Measurements from ENCODE around the gene NUBPL.
A peak's percentile ranks its signal among the peaks of the same experiment; 100 is the strongest.
"Not testable (repeated sequence)": the region's sequence is repeated elsewhere in the genome, so short reads cannot be mapped to it uniquely, and the experiment has no call there.

The NUBPL gene

GRCh38 chr14:31856003-31856402, 294.8 kb downstream of the NUBPL start:
- H3K4me3 ChIP-seq (ENCODE audit: low read length); H3K4me1 ChIP-seq (ENCODE audit: control insufficient read depth, insufficient read depth, low read length); H3K27me3 ChIP-seq (ENCODE audit: control insufficient read depth, insufficient read depth, low read length); H3K9me3 ChIP-seq (replicated peaks; ENCODE audit: low read length); H3K9ac ChIP-seq (ENCODE audit: low read depth, low read length); H3K4me2 ChIP-seq (ENCODE audit: low read length); H3K36me3 ChIP-seq (ENCODE audit: insufficient read depth, low read length): not testable (repeated sequence)

- Histone ChIP-seq H3K36me3 (ENCODE audit: insufficient read depth, low read length) (no peaks in the 10 kb centered on the region), H3K27me3 (ENCODE audit: control insufficient read depth, insufficient read depth, low read length) (no peaks in the 10 kb centered on the region), H3K9ac (ENCODE audit: low read depth, low read length) (no peak overlapping the region), H3K4me2 (ENCODE audit: low read length) (no peak overlapping the region), H3K4me3 (ENCODE audit: low read length) (no peak overlapping the region), H3K4me1 (ENCODE audit: control insufficient read depth, insufficient read depth, low read length) (no peaks in the 10 kb centered on the region), H3K9me3 (replicated peaks; ENCODE audit: low read length) (no peaks in the 10 kb centered on the region)
Measured at GRCh38 chr14:31858868-31859267, 297.7 kb downstream of the NUBPL start.

GRCh38 chr14:31864937-31865855, 304.0 kb downstream of the NUBPL start:
- H3K4me3 ChIP-seq (ENCODE audit: low read length) = no peak overlapping the region
- no peak overlapping the region for H3K9ac ChIP-seq (ENCODE audit: low read depth, low read length)
- no peaks in the 10 kb centered on the region for H3K4me1 ChIP-seq (ENCODE audit: control insufficient read depth, insufficient read depth, low read length)
- no peaks in the 10 kb centered on the region for H3K27me3 ChIP-seq (ENCODE audit: control insufficient read depth, insufficient read depth, low read length)
- H3K9me3 ChIP-seq (replicated peaks; ENCODE audit: low read length) = no peaks in the 10 kb centered on the region
- H3K4me2 ChIP-seq (ENCODE audit: low read length) = no peak overlapping the region
- no peaks in the 10 kb centered on the region for H3K36me3 ChIP-seq (ENCODE audit: insufficient read depth, low read length)

GRCh38 chr14:31867570-31867969, 306.4 kb downstream of the NUBPL start:
- Histone ChIP-seq H3K4me2 (ENCODE audit: low read length) (no peak overlapping the region), H3K36me3 (ENCODE audit: insufficient read depth, low read length) (no peaks in the 10 kb centered on the region), H3K4me3 (ENCODE audit: low read length) (no peak overlapping the region), H3K27me3 (ENCODE audit: control insufficient read depth, insufficient read depth, low read length) (no peaks in the 10 kb centered on the region), H3K4me1 (ENCODE audit: control insufficient read depth, insufficient read depth, low read length) (no peaks in the 10 kb centered on the region), H3K9ac (ENCODE audit: low read depth, low read length) (no peak overlapping the region), H3K9me3 (replicated peaks; ENCODE audit: low read length) (no peaks in the 10 kb centered on the region)

GRCh38 chr14:31868096-31868495, 306.9 kb downstream of the NUBPL start:
- not testable (repeated sequence) for H3K9ac ChIP-seq (ENCODE audit: low read depth, low read length); H3K9me3 ChIP-seq (replicated peaks; ENCODE audit: low read length); H3K4me3 ChIP-seq (ENCODE audit: low read length); H3K4me2 ChIP-seq (ENCODE audit: low read length); H3K27me3 ChIP-seq (ENCODE audit: control insufficient read depth, insufficient read depth, low read length); H3K36me3 ChIP-seq (ENCODE audit: insufficient read depth, low read length); H3K4me1 ChIP-seq (ENCODE audit: control insufficient read depth, insufficient read depth, low read length)

- H3K9me3 ChIP-seq (replicated peaks; ENCODE audit: low read length) = no peaks in the 10 kb centered on the region
- H3K4me1 ChIP-seq (ENCODE audit: control insufficient read depth, insufficient read depth, low read length) = peaks cover 27% of the 10 kb centered on the region
- H3K4me3 ChIP-seq (ENCODE audit: low read length) = peak overlapping the region; percentile 53
- H3K4me2 ChIP-seq (ENCODE audit: low read length) = peak overlapping the region; percentile 68
- H3K27me3 ChIP-seq (ENCODE audit: control insufficient read depth, insufficient read depth, low read length) = no peaks in the 10 kb centered on the region
- no peak overlapping the region for H3K9ac ChIP-seq (ENCODE audit: low read depth, low read length)
- H3K36me3 ChIP-seq (ENCODE audit: insufficient read depth, low read length) = no peaks in the 10 kb centered on the region
Measured at GRCh38 chr14:31876741-31877140, 315.5 kb downstream of the NUBPL start.

- Histone ChIP-seq H3K9ac (ENCODE audit: low read depth, low read length) (peak overlapping the region; percentile 38), H3K4me2 (ENCODE audit: low read length) (peak overlapping the region; percentile 68), H3K36me3 (ENCODE audit: insufficient read depth, low read length) (no peaks in the 10 kb centered on the region), H3K4me3 (ENCODE audit: low read length) (peak overlapping the region; percentile 53), H3K9me3 (replicated peaks; ENCODE audit: low read length) (no peaks in the 10 kb centered on the region), H3K27me3 (ENCODE audit: control insufficient read depth, insufficient read depth, low read length) (no peaks in the 10 kb centered on the region), H3K4me1 (ENCODE audit: control insufficient read depth, insufficient read depth, low read length) (peaks cover 32% of the 10 kb centered on the region)
Measured at GRCh38 chr14:31877255-31877798, 316.1 kb downstream of the NUBPL start.

- no peaks in the 10 kb centered on the region for H3K36me3 ChIP-seq (ENCODE audit: insufficient read depth, low read length)
- H3K9me3 ChIP-seq (replicated peaks; ENCODE audit: low read length) = no peaks in the 10 kb centered on the region
- H3K4me1 ChIP-seq (ENCODE audit: control insufficient read depth, insufficient read depth, low read length) = peaks cover 43% of the 10 kb centered on the region
- H3K27me3 ChIP-seq (ENCODE audit: control insufficient read depth, insufficient read depth, low read length) = no peaks in the 10 kb centered on the region
- H3K4me2 ChIP-seq (ENCODE audit: low read length) = no peak overlapping the region
- no peak overlapping the region for H3K9ac ChIP-seq (ENCODE audit: low read depth, low read length)
- no peak overlapping the region for H3K4me3 ChIP-seq (ENCODE audit: low read length)
Measured at GRCh38 chr14:31879661-31880348, 318.6 kb downstream of the NUBPL start.

GRCh38 chr14:31880935-31881334, 319.7 kb downstream of the NUBPL start:
- Histone ChIP-seq H3K4me1 (ENCODE audit: control insufficient read depth, insufficient read depth, low read length) (peaks cover 45% of the 10 kb centered on the region), H3K4me3 (ENCODE audit: low read length) (peak overlapping the region; percentile 49), H3K9me3 (replicated peaks; ENCODE audit: low read length) (no peaks in the 10 kb centered on the region), H3K9ac (ENCODE audit: low read depth, low read length) (peak overlapping the region; percentile 51), H3K36me3 (ENCODE audit: insufficient read depth, low read length) (no peaks in the 10 kb centered on the region), H3K4me2 (ENCODE audit: low read length) (peak overlapping the region; percentile 71), H3K27me3 (ENCODE audit: control insufficient read depth, insufficient read depth, low read length) (no peaks in the 10 kb centered on the region)

- Histone ChIP-seq H3K36me3 (ENCODE audit: insufficient read depth, low read length) (no peaks in the 10 kb centered on the region), H3K9ac (ENCODE audit: low read depth, low read length) (peak overlapping the region; percentile 51), H3K4me1 (ENCODE audit: control insufficient read depth, insufficient read depth, low read length) (peaks cover 45% of the 10 kb centered on the region), H3K27me3 (ENCODE audit: control insufficient read depth, insufficient read depth, low read length) (no peaks in the 10 kb centered on the region), H3K9me3 (replicated peaks; ENCODE audit: low read length) (no peaks in the 10 kb centered on the region), H3K4me3 (ENCODE audit: low read length) (peak overlapping the region; percentile 49), H3K4me2 (ENCODE audit: low read length) (peak overlapping the region; percentile 71)
Measured at GRCh38 chr14:31881531-31882310, 320.5 kb downstream of the NUBPL start.

- Histone ChIP-seq H3K36me3 (ENCODE audit: insufficient read depth, low read length) (no peaks in the 10 kb centered on the region), H3K4me2 (ENCODE audit: low read length) (no peak overlapping the region), H3K9ac (ENCODE audit: low read depth, low read length) (no peak overlapping the region), H3K9me3 (replicated peaks; ENCODE audit: low read length) (no peaks in the 10 kb centered on the region), H3K4me3 (ENCODE audit: low read length) (no peak overlapping the region), H3K27me3 (ENCODE audit: control insufficient read depth, insufficient read depth, low read length) (no peaks in the 10 kb centered on the region), H3K4me1 (ENCODE audit: control insufficient read depth, insufficient read depth, low read length) (peaks cover 35% of the 10 kb centered on the region)
Measured at GRCh38 chr14:31884238-31884637, 323.0 kb downstream of the NUBPL start.

Measured in skeletal muscle satellite cell (primary cell).